OCI-M1 (cell line): ENCODE measurements around the gene HOXA13.

Source experiments
- DNase-seq: peaks from one replicate; lab custom pipeline; 2025; lab: John Stamatoyannopoulos, UW

HOXA13 gene

GRCh38 chr7:27148031-27148755, 51.7 kb downstream of the HOXA13 start:
- no peak for DNase-seq

GRCh38 chr7:27147199-27148030, 52.5 kb downstream of the HOXA13 start, which contains the start of gene HOXA6:
Gene HOXA6 (minus strand): TSS chr7:27147774. CDS start chr7:27147749, 25 bp downstream.
- no peak for DNase-seq

GRCh38 chr7:27146491-27147198, 53.2 kb downstream of the HOXA13 start:
- DNase-seq: no peak

GRCh38 chr7:27145914-27146412, 53.9 kb downstream of the HOXA13 start:
- DNase-seq: no peak

- DNase-seq: no peak
Measured at GRCh38 chr7:27145165-27145913, 54.6 kb downstream of the HOXA13 start.

GRCh38 chr7:27144781-27145164, 55.1 kb downstream of the HOXA13 start:
- DNase-seq: no peak
